ENCODE results near the gene FAM181A. TPM values are rescaled to one million over a fixed set of nuclear protein-coding genes. Genes with fewer than 3 reads are reported as not detected.

FAM181A gene
- polyA plus RNA-seq, 3 donors, result not detected

- DNase-seq, result peak; percentile 27
Observed at GRCh38 chr14:93962701-93963601, 35.8 kb downstream of the FAM181A start.

- DNase-seq, result no peak
Observed at GRCh38 chr14:93963692-93964091, 36.5 kb downstream of the FAM181A start.

- no peak for DNase-seq
Observed at GRCh38 chr14:93964281-93964680, 37.1 kb downstream of the FAM181A start.

GRCh38 chr14:93964820-93965286, 37.7 kb downstream of the FAM181A start:
- no peak for DNase-seq

GRCh38 chr14:93965287-93965821, 38.2 kb downstream of the FAM181A start:
- no peak for DNase-seq

GRCh38 chr14:93965946-93966474, 38.9 kb downstream of the FAM181A start:
- no peak for DNase-seq

- no peak for DNase-seq
Observed at GRCh38 chr14:93967637-93968250, 40.6 kb downstream of the FAM181A start.

GRCh38 chr14:93969082-93969828, 42.1 kb downstream of the FAM181A start:
- DNase-seq, result no peak

- DNase-seq, result no peak
Observed at GRCh38 chr14:93970585-93970964, 43.4 kb downstream of the FAM181A start.

- no peak for DNase-seq
Observed at GRCh38 chr14:93970965-93971634, 44.0 kb downstream of the FAM181A start.

GRCh38 chr14:93971635-93972027, 44.5 kb downstream of the FAM181A start:
- DNase-seq, result no peak

GRCh38 chr14:93972618-93973205, 45.6 kb downstream of the FAM181A start:
- DNase-seq, result no peak

GRCh38 chr14:93973607-93974006, 46.5 kb downstream of the FAM181A start:
- no peak for DNase-seq

GRCh38 chr14:93974299-93974698, 47.2 kb downstream of the FAM181A start:
- DNase-seq, result no peak

- DNase-seq, result no peak
Observed at GRCh38 chr14:93974833-93975232, 47.7 kb downstream of the FAM181A start.

GRCh38 chr14:93975791-93976476, 48.8 kb downstream of the FAM181A start:
- DNase-seq, result no peak

- no peak for DNase-seq
Observed at GRCh38 chr14:93976477-93977057, 49.4 kb downstream of the FAM181A start, which contains the start of gene ASB2. TSS of gene ASB2 (minus strand) at chr14:93976570. CDS start at chr14:93964539, 12,031 bp downstream.

GRCh38 chr14:93977171-93977570, 50.0 kb downstream of the FAM181A start:
- no peak for DNase-seq

- no peak for DNase-seq
Observed at GRCh38 chr14:93977790-93978581, 50.8 kb downstream of the FAM181A start.
